HG03571 (cell line): ENCODE measurements around the gene ADGRF1.
"Not testable (repeated sequence)": the region's sequence is repeated elsewhere in the genome, so short reads cannot be mapped to it uniquely, and the experiment has no call there.

Experiments used
- ATAC-seq: cut with Tn5 transposase; IDR thresholded peaks from one replicate; pipeline ENCODE4 v1.9.1; 2021; ENCODE audit not compliant: unreplicated experiment

ADGRF1 gene

DNA sequence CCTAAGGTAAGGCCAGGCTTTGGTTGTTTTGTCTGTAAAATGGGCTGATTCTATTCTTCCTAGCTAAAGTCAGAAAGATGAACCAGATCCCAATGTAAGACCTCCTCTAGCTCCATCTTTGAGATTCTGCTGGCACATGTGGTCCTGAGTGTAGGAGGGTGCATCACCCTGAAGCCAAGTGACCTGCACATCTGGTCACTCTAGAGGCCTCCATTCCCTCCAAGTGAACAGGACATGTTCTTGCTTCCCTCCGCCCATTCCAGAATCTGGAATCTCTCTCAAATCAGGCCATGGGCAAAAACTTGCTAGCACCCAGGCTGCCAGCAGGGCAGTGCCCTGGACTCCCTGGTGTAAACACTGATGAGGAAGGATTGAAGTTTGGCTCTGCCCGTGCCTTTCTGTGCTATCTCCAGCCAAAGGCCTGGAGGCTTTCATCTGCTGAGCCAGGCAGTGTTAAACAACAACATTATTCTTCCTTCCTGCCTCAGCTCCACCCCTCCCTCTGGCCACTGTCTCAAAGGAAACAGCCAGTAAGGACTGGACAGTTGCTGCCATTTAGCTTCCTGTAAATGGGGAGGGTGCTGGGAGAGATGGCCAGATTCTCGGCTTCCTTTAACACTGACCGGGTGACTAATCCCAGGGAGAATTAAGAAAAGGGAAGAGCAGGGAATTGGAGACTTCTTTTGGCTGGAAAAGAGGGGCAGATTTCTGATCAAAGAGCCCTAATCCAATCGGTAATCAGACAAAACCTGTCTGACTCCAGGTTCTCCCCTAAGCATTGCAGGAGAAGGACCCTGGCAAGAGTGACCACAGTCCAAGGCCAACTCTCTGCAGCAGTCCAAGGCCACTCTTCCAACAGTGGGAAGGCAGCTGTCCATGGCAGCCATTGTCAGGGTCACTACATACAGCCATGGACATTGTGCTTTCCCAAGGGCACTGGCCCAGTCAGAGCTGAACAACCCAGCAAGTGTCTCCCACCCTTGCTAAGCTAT is 19.5 kb upstream of the ADGRF1 start:
- ATAC-seq, result no peak

DNA sequence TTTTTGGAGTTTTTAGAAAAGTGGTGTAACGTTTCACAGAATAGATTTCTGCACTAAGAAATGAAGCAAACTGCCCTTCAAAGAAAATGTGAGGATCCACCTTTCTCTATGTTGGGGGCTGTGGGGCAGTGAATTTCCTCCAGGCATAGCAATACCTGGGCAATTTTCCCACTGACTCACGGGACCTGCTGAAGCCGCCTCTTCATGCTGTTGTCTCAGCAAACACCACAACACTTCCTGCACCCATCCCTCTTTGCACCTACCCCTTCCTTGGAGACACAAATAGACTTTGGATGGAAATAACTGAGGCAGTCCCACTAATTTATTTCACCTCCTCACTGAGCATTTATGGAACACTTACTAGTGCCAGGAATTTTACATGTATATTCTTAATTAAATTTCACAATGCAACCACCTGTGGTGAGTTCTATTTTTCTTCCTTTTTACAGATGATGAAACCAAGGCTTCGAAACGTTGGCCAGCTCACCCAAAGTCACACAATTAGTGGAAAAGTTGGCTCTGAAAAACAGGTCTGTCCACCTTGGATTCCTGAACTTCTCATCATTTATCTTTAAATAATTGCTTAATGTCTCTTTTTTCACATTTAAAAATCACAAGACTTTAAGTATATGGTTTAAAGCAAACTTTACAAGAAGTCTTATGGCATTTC is 17.2 kb upstream of the ADGRF1 start:
- ATAC-seq, result no peak

DNA sequence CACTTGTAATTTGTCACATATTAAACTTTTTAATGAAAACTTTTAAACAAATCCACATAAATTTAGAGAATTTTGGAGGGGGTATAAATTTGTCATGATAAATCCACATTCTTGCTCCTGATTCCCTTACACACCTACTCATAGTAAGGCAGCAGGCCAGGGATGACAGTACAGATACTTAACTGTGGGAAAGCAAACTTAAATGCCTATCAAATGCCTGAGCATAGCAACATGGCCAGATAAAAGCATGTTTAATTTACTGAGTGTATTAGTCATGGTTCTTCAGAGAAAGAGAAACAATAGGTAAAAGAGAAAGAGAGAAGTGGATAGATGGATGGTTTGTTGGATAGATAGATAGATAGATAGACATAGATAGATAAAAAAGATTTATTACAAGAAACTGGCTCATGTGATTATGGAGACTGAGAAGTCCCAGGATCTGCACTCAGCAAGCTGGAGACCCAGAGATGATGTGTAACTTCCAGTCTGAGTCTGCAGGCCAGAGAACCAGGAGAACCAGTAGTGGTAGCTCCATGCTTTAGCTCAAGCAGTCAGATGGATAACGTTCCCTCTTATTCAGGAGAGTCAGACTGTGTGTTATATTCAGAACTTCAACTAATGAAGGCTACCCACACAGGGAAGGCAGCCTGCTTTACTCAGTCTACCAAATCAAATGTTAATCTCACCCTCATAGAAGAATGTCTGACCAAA is 15.9 kb upstream of the ADGRF1 start:
- ATAC-seq, result no peak

DNA sequence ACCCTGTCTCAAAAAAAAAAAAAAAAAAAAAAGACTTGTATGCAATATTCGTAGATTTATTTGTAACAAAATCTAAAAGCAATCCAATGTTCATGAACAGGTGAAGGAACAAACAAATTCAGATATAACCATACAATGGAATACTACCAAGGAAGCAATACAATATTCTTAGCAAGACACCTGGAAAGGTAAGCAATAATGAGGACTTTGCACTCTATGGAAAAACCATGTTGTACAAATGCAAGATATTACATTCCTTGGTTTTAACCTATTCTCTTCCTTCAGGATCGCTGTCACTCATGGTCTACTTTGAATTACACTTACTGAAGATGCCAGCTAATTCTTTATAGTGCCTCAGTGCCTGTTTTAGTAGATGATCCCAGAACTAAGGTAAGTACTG is 14.7 kb upstream of the ADGRF1 start:
- no peak for ATAC-seq

DNA sequence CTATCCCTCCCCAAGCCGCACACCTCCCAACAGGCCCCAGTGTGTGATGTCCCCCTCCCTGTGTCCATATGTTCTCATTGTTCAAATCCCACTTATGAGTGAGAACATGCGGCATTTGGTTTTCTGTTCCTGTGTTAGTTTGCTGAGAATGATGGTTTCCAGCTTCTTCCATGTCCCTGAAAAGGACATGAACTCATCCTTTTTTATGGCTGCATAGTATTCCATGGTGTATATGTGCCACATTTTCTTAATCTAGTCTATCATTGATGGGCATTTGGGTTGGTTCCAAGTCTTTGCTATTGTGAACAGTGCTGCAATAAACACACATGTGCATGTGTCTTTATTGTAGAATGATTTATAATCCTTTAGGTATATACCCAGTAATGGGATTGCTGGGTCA is 12.2 kb upstream of the ADGRF1 start:
- not testable (repeated sequence) for ATAC-seq

DNA sequence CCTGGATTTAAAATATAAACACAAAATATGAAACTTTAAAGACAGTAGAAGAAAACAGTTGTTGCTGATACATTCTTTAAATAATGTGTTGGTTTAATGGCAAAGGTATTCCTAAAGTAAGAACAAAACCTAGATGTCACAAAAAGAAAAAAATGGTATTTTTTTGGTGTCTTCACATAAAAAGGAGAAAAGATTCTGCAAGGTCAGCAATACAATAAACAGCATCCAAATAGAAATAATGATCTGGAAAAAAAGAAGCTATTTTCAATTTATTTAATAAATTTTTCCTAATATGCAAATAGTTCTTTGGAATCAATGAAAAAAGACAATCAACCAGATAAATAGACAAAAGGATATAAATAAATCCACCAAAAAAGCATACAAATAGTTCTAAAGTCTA is 6.5 kb upstream of the ADGRF1 start:
- ATAC-seq, result no peak

DNA sequence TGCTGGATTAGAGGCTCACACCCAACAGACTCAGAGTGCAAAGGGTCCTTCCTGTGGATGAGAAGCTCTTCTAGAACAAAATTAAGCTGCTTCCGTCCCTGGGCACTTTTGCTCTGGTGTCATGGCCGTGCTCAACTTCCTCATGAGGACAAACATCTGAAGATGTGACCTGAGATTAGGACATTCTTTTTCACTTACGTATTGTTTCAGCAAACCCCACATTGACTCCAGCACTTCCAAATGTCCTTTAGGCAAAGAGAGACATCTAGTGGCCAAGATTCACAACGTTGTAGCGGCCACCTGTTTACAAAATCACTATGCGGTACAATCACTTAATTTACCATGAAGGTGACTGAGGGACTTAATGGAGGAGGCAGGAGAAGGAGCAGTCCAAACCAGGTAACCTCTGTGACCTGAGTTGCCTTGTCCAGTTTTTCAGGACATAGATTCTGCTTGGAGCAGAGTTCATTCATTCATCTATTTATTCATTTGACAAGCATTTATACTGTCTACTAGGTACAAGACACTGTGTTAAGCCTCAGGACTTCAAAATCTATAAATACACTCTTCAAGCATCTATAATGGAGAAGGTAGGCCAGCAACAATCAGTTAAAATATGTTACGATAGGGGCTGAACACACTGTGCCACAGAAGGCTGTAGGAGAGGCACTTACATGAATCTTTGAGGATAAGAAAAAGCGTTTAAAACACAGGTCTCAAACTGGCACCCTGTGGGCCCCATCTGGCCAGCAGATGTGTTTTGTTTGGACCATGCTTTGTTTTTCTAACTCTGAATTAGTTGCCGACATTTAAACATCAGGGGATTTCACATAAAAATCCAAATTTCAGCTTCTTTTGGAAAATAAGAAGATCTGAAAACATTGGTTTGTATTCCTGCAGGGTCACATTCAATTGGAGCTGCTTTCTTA is 5.6 kb upstream of the ADGRF1 start:
- ATAC-seq, result no peak

DNA sequence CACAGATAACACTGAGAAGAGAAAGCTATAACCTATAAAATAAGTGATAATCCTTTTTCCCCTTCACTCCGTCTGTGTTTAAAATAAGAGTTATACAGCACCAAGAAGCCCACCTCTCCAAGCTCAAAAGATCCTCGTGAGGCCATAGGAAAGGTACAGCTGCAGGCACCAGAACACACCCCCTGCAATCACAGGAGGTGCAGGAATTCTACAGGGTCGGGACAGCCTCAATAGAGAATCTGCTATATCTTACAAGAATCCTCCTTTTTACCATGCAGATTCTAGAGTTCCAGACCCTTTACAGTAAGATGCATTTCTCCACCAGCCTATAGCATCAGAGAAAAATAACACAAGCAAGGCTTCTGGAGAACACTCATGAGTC is 5.0 kb upstream of the ADGRF1 start:
- ATAC-seq, result no peak

DNA sequence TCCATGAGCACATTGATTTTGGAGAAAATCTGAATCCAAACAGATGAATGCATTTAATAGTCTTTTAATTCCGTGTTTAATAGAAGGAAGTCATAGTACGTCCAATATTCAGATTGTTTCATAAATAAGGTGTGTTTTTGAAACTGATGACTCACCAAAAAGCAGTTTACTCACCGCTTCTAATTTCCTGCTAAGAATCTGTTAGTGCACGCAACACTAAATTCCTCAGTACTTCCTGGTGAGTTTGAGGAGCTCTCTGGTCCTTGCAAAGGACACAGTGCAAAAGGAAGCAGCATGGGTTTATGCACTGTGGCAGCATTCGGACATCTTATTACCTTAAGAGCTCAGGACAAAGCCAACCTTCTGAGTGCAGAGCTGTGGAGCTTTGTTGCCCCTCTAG is 2.3 kb upstream of the ADGRF1 start:
- ATAC-seq, result no peak

DNA sequence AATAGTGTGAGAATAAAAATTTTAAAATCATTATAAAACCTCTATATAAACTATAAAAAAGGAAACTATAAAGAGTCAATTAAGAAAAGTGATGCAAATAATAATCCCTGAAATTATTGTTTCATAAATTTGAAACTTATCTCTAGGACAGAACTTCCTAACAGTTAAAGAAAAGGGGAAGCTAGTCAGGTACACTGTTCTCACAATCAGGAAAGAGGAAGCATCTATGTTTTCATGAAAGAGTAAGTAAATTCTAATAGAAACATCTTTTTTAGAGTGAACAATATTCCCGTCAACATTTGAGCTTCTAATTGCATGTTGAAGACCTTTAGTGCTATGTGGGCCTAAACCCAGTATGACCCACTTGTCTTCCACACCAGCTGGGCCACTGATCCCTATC is 1.2 kb upstream of the ADGRF1 start:
- no peak for ATAC-seq

DNA sequence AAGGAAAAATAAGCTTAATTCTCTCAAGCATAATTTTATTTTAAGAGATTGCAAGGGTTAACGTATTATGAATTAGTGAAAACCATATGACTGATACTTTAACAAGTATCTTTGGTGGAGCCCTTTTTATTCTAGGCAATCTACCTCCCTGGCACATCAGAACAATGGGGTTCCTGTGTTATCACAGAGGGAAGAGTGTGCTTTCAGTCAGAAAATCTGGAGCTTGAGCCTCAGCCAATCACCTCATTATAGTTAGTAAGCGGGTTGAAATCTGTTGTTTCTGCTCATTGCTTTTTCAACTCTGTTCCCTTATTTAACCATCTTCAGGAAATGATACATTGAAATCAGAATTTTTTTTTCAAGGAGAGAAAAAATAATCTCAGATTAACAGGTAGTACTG is 391 bp downstream of the ADGRF1 start:
- no peak for ATAC-seq

DNA sequence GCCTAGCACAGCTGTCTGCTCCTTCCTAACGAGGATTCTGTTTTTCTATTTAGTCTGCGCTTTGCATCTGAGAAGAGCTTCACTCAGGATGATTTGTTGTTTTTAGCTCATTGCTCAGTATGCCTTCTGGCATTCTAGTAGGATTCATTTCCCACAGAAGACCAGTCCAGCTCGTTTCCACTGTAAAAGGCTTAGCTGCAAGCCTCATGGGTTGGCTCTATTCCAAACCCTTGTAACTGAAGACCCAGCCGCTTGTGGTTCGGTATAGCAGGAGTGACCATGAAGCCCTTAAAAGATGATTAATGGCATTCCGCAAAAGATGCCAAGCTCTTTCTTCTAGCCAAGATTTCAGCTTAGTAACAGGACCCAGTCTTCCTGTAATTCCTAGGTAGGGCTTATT is 7.2 kb downstream of the ADGRF1 start:
- no peak for ATAC-seq

DNA sequence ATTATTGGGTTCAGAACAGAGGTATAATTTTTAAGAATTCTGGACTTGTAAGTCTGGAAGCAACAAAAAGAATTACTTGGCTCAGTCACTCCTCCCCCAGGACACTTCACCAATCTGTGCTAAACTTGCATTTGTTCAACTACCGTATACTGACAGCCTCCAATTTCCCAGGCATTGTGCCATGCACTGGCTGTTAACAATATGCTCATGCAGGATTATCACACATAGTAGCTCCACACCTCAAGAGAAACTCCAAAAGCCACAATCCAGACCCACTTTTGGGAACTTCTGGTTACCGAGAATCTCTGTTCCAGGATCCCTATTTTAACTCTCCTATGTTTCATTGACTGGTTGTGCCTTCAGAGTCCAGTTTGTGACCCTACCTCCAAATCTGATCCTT is 7.7 kb downstream of the ADGRF1 start:
- no peak for ATAC-seq

DNA sequence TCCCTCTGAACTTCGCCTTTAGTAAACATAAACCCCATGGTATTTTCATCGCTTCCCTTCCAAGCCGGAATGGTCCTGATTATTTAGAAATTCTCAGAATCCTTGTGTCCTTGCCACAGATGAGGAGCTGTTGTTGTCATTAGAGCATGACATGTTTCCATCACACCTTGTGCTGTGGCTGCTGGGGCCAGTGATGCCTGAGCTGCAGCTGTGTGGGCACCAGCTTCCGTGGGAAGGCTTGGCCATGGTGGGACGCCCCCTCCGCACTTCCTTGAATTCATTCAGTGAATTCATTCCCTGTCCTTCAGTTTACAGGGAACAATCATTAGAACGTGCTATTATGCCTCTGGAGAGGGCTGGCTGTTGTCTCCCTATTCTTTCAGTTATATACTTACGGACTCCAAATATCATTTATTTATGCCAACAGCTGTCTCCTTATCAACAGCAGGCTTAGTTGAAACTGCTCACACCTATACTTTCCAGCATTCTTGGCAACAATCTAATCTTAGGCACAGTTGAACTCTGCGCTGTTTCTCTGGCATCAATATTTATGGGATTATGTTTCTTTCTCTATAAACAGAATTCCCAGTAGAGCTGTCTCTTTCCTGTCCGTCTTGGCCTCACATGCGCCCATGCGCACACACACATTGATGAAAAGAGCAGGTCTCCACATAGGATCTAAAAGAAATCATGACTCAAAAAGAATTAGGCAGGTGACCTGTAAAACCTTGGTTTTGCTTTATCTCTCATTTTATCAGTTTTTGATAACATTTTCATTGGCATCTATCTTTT is 9.0 kb downstream of the ADGRF1 start:
- no peak for ATAC-seq

DNA sequence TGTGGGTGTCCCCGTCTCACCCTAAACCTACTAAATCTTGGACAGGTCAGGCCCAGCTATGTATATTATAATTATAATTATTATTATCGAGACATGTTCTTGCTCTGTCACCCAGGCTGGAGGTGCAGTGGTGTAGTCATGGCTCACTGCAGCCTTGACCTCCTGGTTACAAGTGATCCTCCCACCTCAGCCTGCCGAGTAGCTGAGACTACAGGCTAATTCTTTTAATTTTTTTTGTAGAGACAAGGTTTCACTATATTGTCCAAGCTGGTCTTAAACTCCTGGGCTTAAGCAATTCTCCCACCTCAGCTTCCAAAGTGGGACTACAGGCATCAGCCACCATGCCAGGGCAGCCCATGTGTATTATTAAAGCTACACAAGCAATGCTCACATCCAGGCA is 10.5 kb downstream of the ADGRF1 start:
- ATAC-seq, result no peak

DNA sequence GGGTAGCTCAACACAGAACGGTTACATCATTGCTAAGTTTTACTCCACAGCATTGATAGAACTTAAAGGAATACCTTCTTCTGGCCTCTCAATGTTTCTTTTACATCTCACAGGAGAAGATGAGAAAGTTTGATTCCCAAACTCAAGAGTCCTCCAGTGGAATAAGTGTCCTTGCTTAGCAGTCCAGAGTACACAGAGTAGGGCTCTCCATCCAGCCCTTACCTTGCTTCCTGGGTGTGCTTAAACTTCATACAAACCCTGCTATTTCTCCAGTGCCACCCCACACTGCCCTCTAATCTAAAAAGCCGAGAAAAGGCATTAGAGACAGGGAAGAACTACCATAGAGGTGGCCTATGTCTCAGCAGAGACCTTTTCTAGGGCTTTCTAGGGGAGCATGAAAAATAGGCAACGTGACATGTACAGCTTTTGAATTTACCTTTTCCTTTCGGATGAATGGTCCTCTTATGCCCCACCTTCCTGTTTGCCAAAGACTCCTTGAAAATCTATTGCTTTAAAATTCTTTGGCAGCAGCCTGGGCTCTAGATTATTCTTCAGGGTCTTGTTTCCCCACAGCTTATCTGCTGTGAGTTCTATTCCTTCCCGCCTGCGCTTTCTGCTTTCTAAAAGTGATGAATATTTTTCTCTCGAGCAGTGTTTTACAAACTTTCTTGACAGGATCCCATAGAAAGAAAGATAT is 12.1 kb downstream of the ADGRF1 start:
- no peak for ATAC-seq

DNA sequence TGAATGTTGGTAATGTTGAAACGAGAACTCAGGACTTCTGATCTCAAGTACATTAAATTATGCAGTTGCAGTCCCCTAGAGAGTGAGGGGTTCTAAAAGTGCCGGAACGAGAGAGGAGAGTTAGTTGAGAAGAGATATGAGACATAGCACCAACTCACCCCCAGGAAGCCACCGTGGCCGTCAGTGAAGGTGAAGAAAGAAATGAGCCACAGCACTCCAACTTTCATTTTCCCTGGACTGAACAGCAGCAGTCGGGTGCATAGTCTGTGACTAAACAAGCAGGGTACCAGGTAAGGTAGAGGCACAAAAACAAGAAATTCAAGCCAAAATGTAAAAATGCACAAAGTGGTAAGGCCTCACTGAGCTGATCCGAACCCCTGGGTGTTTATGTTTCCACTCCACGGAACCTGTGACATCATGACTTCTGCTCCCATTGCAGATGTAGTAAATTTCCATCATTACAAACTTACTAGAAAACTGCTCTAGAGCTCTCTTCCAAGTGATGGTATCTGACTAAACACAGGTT is 13.2 kb downstream of the ADGRF1 start:
- ATAC-seq, result no peak

DNA sequence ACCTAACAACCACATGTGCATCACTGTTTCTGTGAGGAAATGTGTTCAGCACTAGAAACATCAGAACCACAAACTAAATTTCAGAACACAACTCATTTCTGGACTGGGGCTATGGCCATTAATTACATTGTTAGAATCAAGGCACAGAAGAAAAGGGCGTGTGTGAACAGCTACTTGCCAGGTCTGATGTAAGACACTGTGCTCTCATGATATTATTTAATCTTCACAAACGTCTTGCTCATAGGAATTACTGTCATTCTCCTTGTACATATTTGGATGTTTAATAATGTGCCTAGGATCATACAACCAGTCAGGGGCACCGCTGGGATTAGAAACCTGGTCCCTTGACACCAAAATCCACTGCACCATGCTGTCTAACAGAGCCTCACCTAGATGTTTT is 14.8 kb downstream of the ADGRF1 start:
- no peak for ATAC-seq

DNA sequence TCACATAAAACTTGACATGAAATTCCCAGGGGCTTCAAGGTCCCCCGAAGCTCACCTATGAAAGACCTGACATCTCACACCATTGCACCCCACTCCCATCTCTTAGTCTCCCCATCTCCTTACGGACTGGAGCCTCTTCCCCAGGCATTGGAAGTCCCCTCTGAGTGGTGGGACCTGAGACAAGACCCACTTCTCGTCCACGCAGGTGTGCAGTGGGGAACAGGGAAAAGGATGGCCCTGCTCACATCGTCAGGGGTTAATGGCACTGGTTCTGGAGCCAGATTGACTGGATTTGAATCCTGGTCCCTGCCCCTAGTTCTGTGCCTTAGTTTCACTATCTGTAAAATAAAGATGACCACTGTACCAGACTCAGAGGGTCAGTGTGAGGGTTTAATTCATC is 15.5 kb downstream of the ADGRF1 start:
- ATAC-seq, result no peak
